HEK293 (cell line): ENCODE measurements around the gene ORC1.

Experiments
- YY1 ChIP-seq: fragments of 450-650 bp; formaldehyde crosslinking; IDR thresholded peaks from 2 replicates; pipeline ENCODE4 v1.5.1; 2018; ENCODE audit warnings: missing biosample characterization, missing genetic modification characterization
- ZNF121 ChIP-seq: fragments of 450-650 bp; formaldehyde crosslinking; IDR thresholded peaks from 2 replicates; pipeline ENCODE4 v1.5.1; 2016; ENCODE audit warnings: missing biosample characterization, missing genetic modification characterization
- TF ChIP-seq, protein P1 (sequence below): fragments of 450-650 bp; formaldehyde crosslinking; conservative IDR thresholded peaks from 2 replicates; pipeline ENCODE4 v1.5.1; 2016; ENCODE audit warnings: low read depth, missing biosample characterization, missing genetic modification characterization
- TF ChIP-seq, protein P2 (sequence below): fragments of 450-650 bp; formaldehyde crosslinking; IDR thresholded peaks from 2 replicates; pipeline ENCODE4 v1.5.1; 2016; ENCODE audit warnings: missing biosample characterization, missing genetic modification characterization
- TF ChIP-seq, protein P3 (sequence below): fragments of 450-650 bp; IDR thresholded peaks from 2 replicates; pipeline ENCODE4 v1.5.1; 2018; ENCODE audit warnings: missing biosample characterization, missing genetic modification characterization
- TF ChIP-seq, protein P4 (sequence below): fragments of 450-650 bp; formaldehyde crosslinking; IDR thresholded peaks from 2 replicates; pipeline ENCODE4 v1.5.1; 2016; ENCODE audit warnings: missing biosample characterization, missing genetic modification characterization

DNA sequence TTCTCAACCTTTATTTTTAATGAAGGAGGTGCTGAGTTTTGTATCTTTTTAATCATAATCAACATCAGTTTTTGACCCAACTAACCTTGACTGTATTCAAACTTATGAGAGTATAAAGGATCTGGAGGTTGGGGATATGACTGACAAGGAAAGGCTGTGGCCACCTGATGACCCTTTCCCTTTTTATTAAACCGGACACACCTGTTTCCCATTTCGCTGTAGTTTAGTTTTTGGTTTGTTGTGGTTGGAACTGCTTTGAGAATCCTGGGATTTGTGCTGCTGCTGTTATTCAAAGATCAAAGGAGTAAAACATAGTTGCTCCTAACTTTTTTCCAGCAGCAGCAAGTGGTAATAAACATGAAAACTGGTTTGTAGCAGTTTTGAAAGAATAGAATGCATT is 12.6 kb upstream of the ORC1 start:
- TF ChIP-seq, protein P1, sequence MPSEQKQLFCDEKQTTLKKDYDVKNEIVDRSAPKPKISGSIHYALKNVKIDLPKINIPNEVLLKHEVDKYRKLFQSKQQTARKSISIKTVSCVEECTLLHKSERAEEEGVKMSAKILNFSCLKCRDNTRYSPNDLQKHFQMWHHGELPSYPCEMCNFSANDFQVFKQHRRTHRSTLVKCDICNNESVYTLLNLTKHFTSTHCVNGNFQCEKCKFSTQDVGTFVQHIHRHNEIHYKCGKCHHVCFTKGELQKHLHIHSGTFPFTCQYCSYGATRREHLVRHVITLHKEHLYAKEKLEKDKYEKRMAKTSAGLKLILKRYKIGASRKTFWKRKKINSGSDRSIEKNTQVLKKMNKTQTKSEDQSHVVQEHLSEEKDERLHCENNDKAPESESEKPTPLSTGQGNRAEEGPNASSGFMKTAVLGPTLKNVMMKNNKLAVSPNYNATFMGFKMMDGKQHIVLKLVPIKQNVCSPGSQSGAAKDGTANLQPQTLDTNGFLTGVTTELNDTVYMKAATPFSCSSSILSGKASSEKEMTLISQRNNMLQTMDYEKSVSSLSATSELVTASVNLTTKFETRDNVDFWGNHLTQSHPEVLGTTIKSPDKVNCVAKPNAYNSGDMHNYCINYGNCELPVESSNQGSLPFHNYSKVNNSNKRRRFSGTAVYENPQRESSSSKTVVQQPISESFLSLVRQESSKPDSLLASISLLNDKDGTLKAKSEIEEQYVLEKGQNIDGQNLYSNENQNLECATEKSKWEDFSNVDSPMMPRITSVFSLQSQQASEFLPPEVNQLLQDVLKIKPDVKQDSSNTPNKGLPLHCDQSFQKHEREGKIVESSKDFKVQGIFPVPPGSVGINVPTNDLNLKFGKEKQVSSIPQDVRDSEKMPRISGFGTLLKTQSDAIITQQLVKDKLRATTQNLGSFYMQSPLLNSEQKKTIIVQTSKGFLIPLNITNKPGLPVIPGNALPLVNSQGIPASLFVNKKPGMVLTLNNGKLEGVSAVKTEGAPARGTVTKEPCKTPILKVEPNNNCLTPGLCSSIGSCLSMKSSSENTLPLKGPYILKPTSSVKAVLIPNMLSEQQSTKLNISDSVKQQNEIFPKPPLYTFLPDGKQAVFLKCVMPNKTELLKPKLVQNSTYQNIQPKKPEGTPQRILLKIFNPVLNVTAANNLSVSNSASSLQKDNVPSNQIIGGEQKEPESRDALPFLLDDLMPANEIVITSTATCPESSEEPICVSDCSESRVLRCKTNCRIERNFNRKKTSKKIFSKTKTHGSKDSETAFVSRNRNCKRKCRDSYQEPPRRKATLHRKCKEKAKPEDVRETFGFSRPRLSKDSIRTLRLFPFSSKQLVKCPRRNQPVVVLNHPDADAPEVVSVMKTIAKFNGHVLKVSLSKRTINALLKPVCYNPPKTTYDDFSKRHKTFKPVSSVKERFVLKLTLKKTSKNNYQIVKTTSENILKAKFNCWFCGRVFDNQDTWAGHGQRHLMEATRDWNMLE = no peak
- TF ChIP-seq, protein P2, sequence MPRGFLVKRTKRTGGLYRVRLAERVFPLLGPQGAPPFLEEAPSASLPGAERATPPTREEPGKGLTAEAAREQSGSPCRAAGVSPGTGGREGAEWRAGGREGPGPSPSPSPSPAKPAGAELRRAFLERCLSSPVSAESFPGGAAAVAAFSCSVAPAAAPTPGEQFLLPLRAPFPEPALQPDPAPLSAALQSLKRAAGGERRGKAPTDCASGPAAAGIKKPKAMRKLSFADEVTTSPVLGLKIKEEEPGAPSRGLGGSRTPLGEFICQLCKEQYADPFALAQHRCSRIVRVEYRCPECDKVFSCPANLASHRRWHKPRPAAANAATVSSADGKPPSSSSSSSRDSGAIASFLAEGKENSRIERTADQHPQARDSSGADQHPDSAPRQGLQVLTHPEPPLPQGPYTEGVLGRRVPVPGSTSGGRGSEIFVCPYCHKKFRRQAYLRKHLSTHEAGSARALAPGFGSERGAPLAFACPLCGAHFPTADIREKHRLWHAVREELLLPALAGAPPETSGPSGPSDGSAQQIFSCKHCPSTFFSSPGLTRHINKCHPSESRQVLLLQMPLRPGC = no peak
- TF ChIP-seq, protein P3, sequence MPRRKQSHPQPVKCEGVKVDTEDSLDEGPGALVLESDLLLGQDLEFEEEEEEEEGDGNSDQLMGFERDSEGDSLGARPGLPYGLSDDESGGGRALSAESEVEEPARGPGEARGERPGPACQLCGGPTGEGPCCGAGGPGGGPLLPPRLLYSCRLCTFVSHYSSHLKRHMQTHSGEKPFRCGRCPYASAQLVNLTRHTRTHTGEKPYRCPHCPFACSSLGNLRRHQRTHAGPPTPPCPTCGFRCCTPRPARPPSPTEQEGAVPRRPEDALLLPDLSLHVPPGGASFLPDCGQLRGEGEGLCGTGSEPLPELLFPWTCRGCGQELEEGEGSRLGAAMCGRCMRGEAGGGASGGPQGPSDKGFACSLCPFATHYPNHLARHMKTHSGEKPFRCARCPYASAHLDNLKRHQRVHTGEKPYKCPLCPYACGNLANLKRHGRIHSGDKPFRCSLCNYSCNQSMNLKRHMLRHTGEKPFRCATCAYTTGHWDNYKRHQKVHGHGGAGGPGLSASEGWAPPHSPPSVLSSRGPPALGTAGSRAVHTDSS (tag by site-specific recombination) = no peak
- TF ChIP-seq ZNF121 (tag by site-specific recombination) (no peak), YY1 (tag by site-specific recombination) (no peak)
- TF ChIP-seq, protein P4, sequence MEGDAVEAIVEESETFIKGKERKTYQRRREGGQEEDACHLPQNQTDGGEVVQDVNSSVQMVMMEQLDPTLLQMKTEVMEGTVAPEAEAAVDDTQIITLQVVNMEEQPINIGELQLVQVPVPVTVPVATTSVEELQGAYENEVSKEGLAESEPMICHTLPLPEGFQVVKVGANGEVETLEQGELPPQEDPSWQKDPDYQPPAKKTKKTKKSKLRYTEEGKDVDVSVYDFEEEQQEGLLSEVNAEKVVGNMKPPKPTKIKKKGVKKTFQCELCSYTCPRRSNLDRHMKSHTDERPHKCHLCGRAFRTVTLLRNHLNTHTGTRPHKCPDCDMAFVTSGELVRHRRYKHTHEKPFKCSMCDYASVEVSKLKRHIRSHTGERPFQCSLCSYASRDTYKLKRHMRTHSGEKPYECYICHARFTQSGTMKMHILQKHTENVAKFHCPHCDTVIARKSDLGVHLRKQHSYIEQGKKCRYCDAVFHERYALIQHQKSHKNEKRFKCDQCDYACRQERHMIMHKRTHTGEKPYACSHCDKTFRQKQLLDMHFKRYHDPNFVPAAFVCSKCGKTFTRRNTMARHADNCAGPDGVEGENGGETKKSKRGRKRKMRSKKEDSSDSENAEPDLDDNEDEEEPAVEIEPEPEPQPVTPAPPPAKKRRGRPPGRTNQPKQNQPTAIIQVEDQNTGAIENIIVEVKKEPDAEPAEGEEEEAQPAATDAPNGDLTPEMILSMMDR (tag by site-specific recombination) = no peak
